Measurements from ENCODE around the gene NHLH2. TPM values are rescaled to one million over a fixed set of nuclear protein-coding genes. Genes with fewer than 3 reads are reported as not detected.

The NHLH2 gene
- total RNA-seq, 1 experiment from 2014 or later, result not detected

DNA sequence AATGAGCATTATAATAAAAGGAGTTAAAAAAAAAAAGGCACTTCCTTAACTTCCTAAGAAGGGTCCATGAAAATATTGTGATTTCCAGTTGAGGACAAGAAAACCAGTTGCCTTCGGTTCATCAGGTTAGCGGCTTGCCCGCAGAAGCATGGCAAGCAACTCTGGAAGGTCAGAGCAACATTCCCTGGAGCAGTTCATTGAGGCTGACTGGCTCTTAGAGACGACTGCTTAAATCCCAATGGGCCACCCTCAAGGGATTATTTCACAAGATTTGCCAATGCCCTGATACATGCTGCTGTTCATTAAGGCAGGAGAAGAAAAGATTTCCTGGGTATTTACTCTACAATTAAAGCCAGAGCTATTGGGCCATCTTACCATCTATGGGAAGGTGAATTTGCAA lies 43.4 kb downstream of the NHLH2 start:
- Histone ChIP-seq H3K4me3 (ENCODE audit: low read depth, low read length) (no peak overlapping the region), H3K27me3 (replicated peaks; ENCODE audit: control insufficient read depth, insufficient read depth, low read length) (no peaks in the 10 kb centered on the region), H3K36me3 (ENCODE audit: control insufficient read depth, insufficient read depth, low read length) (no peaks in the 10 kb centered on the region), H3K4me1 (no peaks in the 10 kb centered on the region), H3K9me3 (no peaks in the 10 kb centered on the region)
- no peaks in the 10 kb centered on the region for H3K4me1 Mint-ChIP-seq (ENCODE audit: low read depth, unreplicated experiment)
- no peak overlapping the region for H3K27ac Mint-ChIP-seq (ENCODE audit: unreplicated experiment)
- CTCF ChIA-PET, result no interaction called here
- POLR2A ChIA-PET, result no interaction called here
- no peak for TF ChIP-seq CTCF (IDR thresholded peaks at IDR 0.05; ENCODE audit: insufficient read depth in 1 of 2, low read depth in 1 of 2, low read length in 1 of 2, severe bottlenecking in 1 of 2, unreplicated experiment in 1 of 2)
- no peaks in the 10 kb centered on the region for H3K27me3 Mint-ChIP-seq (ENCODE audit: insufficient read depth, unreplicated experiment)
- H3K9me3 Mint-ChIP-seq (ENCODE audit: unreplicated experiment), result no peaks in the 10 kb centered on the region
- no peak for DNase-seq
- no peak overlapping the region for H3K4me3 Mint-ChIP-seq (ENCODE audit: unreplicated experiment)
- no peaks in the 10 kb centered on the region for H3K36me3 Mint-ChIP-seq (ENCODE audit: insufficient read depth, unreplicated experiment)
- BruUV-seq (replicated peaks), result no TSS peak
- intact Hi-C loops (cut with micrococcal nuclease; ENCODE audit: unreplicated experiment), result no loop called here

GRCh38 chr1:115796897-115797296 lies 44.0 kb downstream of the NHLH2 start:
- POLR2A ChIA-PET, result no interaction called here

DNA sequence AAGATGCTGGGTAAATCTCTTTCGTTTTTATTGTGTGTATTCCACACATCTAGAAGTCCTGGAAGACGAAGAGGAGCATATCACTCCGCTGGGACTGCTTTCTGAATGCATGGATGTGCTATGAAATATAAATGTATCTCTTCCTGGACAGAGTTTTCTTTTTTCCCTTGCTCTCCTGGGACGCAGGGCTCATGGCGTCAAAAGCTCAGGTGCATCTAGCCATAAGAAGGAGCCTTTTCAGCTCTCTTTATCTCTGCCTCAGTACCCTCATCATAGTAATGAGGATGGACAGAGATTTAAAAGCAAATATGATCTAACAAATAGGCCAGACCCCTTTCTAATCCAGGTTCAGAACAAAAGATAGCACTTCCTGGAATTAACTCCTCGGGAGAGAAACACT lies 44.9 kb downstream of the NHLH2 start:
- ChIA-PET POLR2A (no interaction called here), CTCF (no interaction called here)
- no peak overlapping the region for H3K4me3 ChIP-seq (ENCODE audit: low read depth, low read length)
- Mint-ChIP-seq H3K27me3 (ENCODE audit: insufficient read depth, unreplicated experiment) (no peaks in the 10 kb centered on the region), H3K4me1 (ENCODE audit: low read depth, unreplicated experiment) (no peaks in the 10 kb centered on the region), H3K27ac (ENCODE audit: unreplicated experiment) (no peak overlapping the region), H3K4me3 (ENCODE audit: unreplicated experiment) (no peak overlapping the region), H3K9me3 (ENCODE audit: unreplicated experiment) (no peaks in the 10 kb centered on the region), H3K36me3 (ENCODE audit: insufficient read depth, unreplicated experiment) (no peaks in the 10 kb centered on the region)
- no peak for TF ChIP-seq CTCF (IDR thresholded peaks at IDR 0.05; ENCODE audit: insufficient read depth in 1 of 2, low read depth in 1 of 2, low read length in 1 of 2, severe bottlenecking in 1 of 2, unreplicated experiment in 1 of 2)
- no peaks in the 10 kb centered on the region for H3K4me1 ChIP-seq
- no peaks in the 10 kb centered on the region for H3K9me3 ChIP-seq
- DNase-seq, result no peak
- no TSS peak for BruUV-seq (replicated peaks)
- H3K36me3 ChIP-seq (ENCODE audit: control insufficient read depth, insufficient read depth, low read length), result no peaks in the 10 kb centered on the region
- no peaks in the 10 kb centered on the region for H3K27me3 ChIP-seq (replicated peaks; ENCODE audit: control insufficient read depth, insufficient read depth, low read length)
- intact Hi-C loops (cut with micrococcal nuclease; ENCODE audit: unreplicated experiment), result no loop called here

More at GRCh38 chr1:115796897-115797296, 44.0 kb downstream of the NHLH2 start:
- Histone ChIP-seq H3K27me3 (replicated peaks; ENCODE audit: control insufficient read depth, insufficient read depth, low read length) (no peaks in the 10 kb centered on the region), H3K36me3 (ENCODE audit: control insufficient read depth, insufficient read depth, low read length) (no peaks in the 10 kb centered on the region), H3K4me3 (ENCODE audit: low read depth, low read length) (no peak overlapping the region), H3K9me3 (no peaks in the 10 kb centered on the region), H3K4me1 (no peaks in the 10 kb centered on the region)
- Mint-ChIP-seq H3K4me3 (ENCODE audit: unreplicated experiment) (no peak overlapping the region), H3K36me3 (ENCODE audit: insufficient read depth, unreplicated experiment) (no peaks in the 10 kb centered on the region), H3K4me1 (ENCODE audit: low read depth, unreplicated experiment) (no peaks in the 10 kb centered on the region), H3K27me3 (ENCODE audit: insufficient read depth, unreplicated experiment) (no peaks in the 10 kb centered on the region), H3K27ac (ENCODE audit: unreplicated experiment) (no peak overlapping the region), H3K9me3 (ENCODE audit: unreplicated experiment) (no peaks in the 10 kb centered on the region)
- no peak for TF ChIP-seq CTCF (IDR thresholded peaks at IDR 0.05; ENCODE audit: insufficient read depth in 1 of 2, low read depth in 1 of 2, low read length in 1 of 2, severe bottlenecking in 1 of 2, unreplicated experiment in 1 of 2)
- CTCF ChIA-PET, result no interaction called here
- intact Hi-C loops (cut with micrococcal nuclease; ENCODE audit: unreplicated experiment), result no loop called here
- BruUV-seq (replicated peaks), result no TSS peak
- DNase-seq, result no peak

All from Caco-2 (cell line).